ENCODE results near the gene WDR55. TPM values are rescaled to one million over a fixed set of nuclear protein-coding genes. Genes with fewer than 3 reads are reported as not detected.
"Not testable (repeated sequence)": the region's sequence is repeated elsewhere in the genome, so short reads cannot be mapped to it uniquely, and the experiment has no call there.

WDR55 gene
- total and polyA plus RNA-seq, 12 donors: 13.3 to 20.8 (median 16.8) TPM

DNA sequence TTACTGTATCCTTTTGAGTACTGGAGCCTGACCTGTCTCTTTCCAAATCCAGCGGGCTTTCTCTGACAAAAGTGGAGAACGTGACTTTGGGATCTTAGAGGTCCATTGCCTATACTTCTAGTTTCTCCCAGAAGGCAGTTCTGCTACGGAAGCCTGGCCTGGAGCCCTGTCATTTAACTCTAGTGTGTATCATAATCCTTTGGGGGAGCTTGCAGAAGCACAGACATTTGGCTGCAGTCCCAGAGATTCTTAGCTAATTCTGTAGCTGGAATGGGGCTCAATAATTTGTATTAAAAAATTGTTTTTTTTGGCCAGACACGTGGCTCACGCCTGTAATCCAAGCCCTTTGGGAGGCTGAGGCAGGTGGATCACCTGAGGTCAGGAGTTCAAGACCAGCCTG, 29.6 kb downstream of the WDR55 start:
- no peak overlapping the region for H3K4me3 ChIP-seq
- intact Hi-C loops (cut with DNase I): loop anchor here in 1 of 2 donors (10.0 kb wide), 1 partner anchor 149 kb away; the partner anchor contains the start of gene EIF4EBP3
- peaks cover 22 to 33% of the 10 kb centered on the region in 2 donors for H3K4me1 ChIP-seq (replicated peaks in 1 of 2)
- H3K9me3 ChIP-seq (replicated peaks in 1 of 3): no peaks in the 10 kb centered on the region
- WGBS, 4 donors: 78 to 86% (median 80%) methylated on average over 5 of the region's 5 CpGs
- H3K36me3 ChIP-seq (replicated peaks in 1 of 2): peaks cover 0 to 59% of the 10 kb centered on the region in 2 donors
- no peak for DNase-seq
- TF ChIP-seq, protein P1, sequence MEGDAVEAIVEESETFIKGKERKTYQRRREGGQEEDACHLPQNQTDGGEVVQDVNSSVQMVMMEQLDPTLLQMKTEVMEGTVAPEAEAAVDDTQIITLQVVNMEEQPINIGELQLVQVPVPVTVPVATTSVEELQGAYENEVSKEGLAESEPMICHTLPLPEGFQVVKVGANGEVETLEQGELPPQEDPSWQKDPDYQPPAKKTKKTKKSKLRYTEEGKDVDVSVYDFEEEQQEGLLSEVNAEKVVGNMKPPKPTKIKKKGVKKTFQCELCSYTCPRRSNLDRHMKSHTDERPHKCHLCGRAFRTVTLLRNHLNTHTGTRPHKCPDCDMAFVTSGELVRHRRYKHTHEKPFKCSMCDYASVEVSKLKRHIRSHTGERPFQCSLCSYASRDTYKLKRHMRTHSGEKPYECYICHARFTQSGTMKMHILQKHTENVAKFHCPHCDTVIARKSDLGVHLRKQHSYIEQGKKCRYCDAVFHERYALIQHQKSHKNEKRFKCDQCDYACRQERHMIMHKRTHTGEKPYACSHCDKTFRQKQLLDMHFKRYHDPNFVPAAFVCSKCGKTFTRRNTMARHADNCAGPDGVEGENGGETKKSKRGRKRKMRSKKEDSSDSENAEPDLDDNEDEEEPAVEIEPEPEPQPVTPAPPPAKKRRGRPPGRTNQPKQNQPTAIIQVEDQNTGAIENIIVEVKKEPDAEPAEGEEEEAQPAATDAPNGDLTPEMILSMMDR (IDR thresholded peaks at IDR 0.05): no peak
- TF ChIP-seq POLR2A (IDR thresholded peaks at IDR 0.05): no peak
- no peak overlapping the region for H3K27ac ChIP-seq
- no peaks in the 10 kb centered on the region for H3K27me3 ChIP-seq

DNA sequence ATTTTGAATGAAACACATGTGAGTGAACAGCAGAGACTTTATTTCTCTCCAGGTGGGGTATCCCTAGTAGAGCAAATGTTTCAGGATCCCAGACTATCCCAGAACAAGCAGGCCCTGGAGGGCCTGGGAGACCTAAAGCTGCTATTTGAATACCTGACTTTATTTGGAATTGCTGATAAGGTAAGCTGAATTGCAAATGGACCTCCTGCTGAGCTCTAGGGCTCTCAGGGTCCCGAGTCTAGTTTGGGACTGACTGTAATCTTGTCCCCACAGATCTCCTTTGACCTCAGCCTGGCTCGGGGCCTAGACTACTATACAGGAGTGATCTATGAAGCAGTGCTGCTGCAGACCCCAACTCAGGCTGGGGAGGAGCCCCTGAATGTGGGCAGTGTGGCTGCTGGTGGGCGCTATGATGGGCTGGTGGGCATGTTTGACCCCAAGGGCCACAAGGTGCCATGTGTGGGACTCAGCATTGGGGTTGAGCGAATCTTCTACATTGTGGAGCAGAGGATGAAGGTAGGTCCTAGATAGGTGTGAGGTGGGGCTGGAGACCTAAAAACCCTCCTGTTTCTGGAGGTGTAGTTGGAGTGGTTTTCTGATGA, 32.3 kb downstream of the WDR55 start:
- Histone ChIP-seq H3K9me3 (replicated peaks in 1 of 3) (no peaks in the 10 kb centered on the region), H3K27ac (no peak overlapping the region), H3K4me3 (no peak overlapping the region), H3K27me3 (no peaks in the 10 kb centered on the region), H3K4me1 (replicated peaks in 1 of 2) (peaks cover 20 to 29% of the 10 kb centered on the region in 2 donors), H3K36me3 (replicated peaks in 1 of 2) (peaks cover 0 to 66% of the 10 kb centered on the region in 2 donors)
- intact Hi-C loops (cut with DNase I): loop anchor here in 1 of 2 donors (10.0 kb wide), 1 partner anchor 152 kb away; the partner anchor contains the start of gene EIF4EBP3
- no peak for DNase-seq
- TF ChIP-seq, protein P1 (IDR thresholded peaks at IDR 0.05): no peak
- TF ChIP-seq POLR2A (IDR thresholded peaks at IDR 0.05): no peak
- 83 to 91% (median 89%) methylated on average over 3 to 4 of the region's 4 CpGs for WGBS, 4 donors

DNA sequence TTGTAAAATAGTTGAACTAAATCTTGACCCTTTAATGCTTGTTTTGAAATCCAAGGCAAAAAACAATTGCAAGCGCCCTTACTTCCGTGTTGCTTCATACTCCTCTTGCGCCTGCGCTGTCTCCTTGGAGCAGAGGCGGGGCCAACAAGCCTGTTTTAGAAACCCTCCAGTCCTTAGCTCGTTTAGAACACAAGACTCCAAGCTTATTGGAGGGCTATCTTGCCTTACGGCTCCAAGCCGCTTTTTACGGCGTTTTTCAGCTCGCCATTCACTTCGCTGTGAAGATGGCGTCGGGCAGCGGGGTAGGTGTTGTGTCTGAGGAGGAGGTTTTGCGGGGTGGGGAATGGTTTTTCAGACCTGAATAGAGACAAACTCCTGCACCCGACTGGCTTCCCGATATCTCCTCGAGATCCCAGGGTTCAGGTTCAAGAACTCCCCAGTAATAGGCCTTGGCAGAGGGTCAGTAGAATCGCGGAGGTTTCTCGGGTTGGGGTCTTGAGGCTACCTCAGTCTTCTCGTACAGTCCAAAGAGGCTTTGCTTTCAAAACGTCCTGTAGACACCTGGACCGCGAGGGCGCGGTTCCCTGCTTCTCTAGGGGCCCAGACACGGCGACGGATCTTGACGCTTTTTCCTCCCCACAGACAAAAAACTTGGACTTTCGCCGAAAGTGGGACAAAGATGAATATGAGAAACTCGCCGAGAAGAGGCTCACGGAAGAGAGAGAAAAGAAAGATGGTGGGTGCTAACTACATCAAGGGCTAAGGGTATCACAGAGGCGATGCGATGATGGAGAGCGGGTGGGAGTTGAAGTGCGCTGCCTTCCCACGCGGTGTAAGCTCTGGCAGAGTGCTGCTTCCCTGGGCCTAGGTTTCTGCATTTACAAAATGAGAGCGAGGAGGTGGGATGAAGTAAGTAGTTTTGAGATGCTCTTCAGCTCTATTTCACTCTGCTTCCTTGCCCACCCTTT, 35.8 kb downstream of the WDR55 start, which contains the start of gene ZMAT2:
Gene ZMAT2 (plus strand): TSS at position 271 of the 968 bp plus-strand sequence. CDS start 14 bp downstream, at position 285.
- intact Hi-C loops (cut with DNase I): no loop called here
- peak; percentile 25 to 79 for TF ChIP-seq POLR2A (IDR thresholded peaks at IDR 0.05)
- TF ChIP-seq, protein P1 (IDR thresholded peaks at IDR 0.05): no peak
- peak; percentile 94 to 98 (median 96) for DNase-seq
- Histone ChIP-seq H3K36me3 (replicated peaks in 1 of 2) (peaks cover 0 to 80% of the 10 kb centered on the region in 2 donors), H3K4me1 (replicated peaks in 1 of 2) (peaks cover 9 to 15% of the 10 kb centered on the region in 2 donors), H3K9me3 (replicated peaks in 1 of 3) (no peaks in the 10 kb centered on the region), H3K4me3 (peak within 1 kb of the TSS in 3 of 4 donors; percentile 12 to 85 (median 66)), H3K27me3 (no peaks in the 10 kb centered on the region), H3K27ac (peak within 1 kb of the TSS in 4 of 5 donors; percentile 44 to 79 (median 54))
- 1 to 2% (median 1%) methylated on average over 37 to 44 of the region's 44 CpGs for WGBS, 4 donors

DNA sequence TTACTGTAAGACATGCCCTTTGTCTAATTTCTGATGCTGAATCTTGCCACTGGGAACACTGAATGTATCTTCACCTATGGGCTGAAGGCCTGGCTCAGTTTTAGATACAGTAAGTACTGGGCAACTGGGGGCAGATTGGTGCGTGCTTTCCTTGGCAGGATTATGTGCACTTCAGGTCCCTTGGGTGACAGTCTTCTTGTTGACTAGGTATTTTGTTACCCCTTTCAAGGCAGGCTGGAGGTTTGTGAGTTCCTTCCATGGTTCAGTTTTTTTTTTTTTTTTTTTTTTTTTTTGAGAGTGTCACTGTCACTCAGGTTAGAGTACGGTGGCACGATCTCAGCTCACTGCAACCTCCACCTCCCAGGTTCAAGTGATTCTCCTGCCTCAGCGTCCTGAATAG, 43.1 kb downstream of the WDR55 start:
- DNase-seq: no peak
- Histone ChIP-seq H3K4me1 (replicated peaks in 1 of 2) (no peaks in the 10 kb centered on the region), H3K27me3 (no peaks in the 10 kb centered on the region), H3K9me3 (replicated peaks in 1 of 3) (no peaks in the 10 kb centered on the region), H3K36me3 (replicated peaks in 1 of 2) (peaks cover 0 to 40% of the 10 kb centered on the region in 2 donors), H3K27ac (no peak overlapping the region), H3K4me3 (no peak overlapping the region)
- intact Hi-C loops (cut with DNase I): no loop called here
- WGBS, 4 donors: 86 to 93% (median 88%) methylated on average over 4 of the region's 4 CpGs
- TF ChIP-seq, protein P1 (IDR thresholded peaks at IDR 0.05): no peak
- TF ChIP-seq POLR2A (IDR thresholded peaks at IDR 0.05): no peak

DNA sequence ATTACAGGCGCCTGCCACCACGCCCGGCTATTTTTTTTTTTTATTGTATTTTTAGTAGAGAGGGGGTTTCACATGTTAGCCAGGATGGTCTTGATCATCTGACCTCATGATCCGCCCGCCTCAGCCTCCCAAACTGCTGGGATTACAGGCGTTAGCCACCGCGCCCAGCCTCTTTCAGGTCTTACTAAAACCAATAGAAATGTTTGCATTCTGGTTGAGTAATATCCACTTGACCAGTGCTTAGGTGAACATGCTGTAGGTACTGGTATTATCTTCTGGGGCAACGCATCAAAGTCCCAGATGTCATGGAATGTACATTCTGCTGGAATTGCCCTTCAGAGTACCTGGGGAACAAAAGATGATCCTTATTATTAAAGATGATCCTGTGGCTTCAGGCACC, 44.1 kb downstream of the WDR55 start:
- peaks cover 0 to 30% of the 10 kb centered on the region in 2 donors for H3K36me3 ChIP-seq (replicated peaks in 1 of 2)
- H3K4me3 ChIP-seq; H3K27me3 ChIP-seq; intact Hi-C loops (cut with DNase I); H3K27ac ChIP-seq; H3K9me3 ChIP-seq (replicated peaks in 1 of 3); DNase-seq; H3K4me1 ChIP-seq (replicated peaks in 1 of 2): not testable (repeated sequence)
- WGBS, 4 donors: 91 to 96% (median 94%) methylated on average over 9 of the region's 9 CpGs
